Measurements from ENCODE around the gene ALDH1L2. TPM values are rescaled to one million over a fixed set of nuclear protein-coding genes. Genes with fewer than 3 reads are reported as not detected.

ALDH1L2 gene
- 1 to 10 TPM; 1.3 to 2.2 TPM for total RNA-seq

- H3K27ac ChIP-seq = peak within 1 kb of the TSS; percentile 33
- no peaks in the 10 kb centered on the region for H3K9me3 ChIP-seq
- no peaks in the 10 kb centered on the region for H3K36me3 ChIP-seq
- peaks cover 8% of the 10 kb centered on the region for H3K4me1 ChIP-seq
- DNase-seq = peak; percentile 88
- H3K9ac ChIP-seq (ENCODE audit: low read depth in 2 of 2, low read length in 2 of 2) = peak within 1 kb of the TSS; percentile 32 to 43
- TF ChIP-seq CTCF (IDR thresholded peaks at IDR 0.05) = no peak
- H3K27me3 ChIP-seq = no peaks in the 10 kb centered on the region
- H3K4me3 ChIP-seq = peak within 1 kb of the TSS; percentile 51
- intact Hi-C loops (cut with DNase I) = no loop called here
Observed at GRCh38 chr12:105084251-105085250, at the start of gene ALDH1L2. Gene ALDH1L2 (minus strand): TSS chr12:105084458. CDS start chr12:105084436, 22 bp downstream.

- intact Hi-C loops (cut with DNase I) = no loop called here
- no peak overlapping the region for H3K9ac ChIP-seq (ENCODE audit: low read depth in 2 of 2, low read length in 2 of 2)
- no peak overlapping the region for H3K27ac ChIP-seq
- no peak overlapping the region for H3K4me3 ChIP-seq
- no peak for TF ChIP-seq CTCF (IDR thresholded peaks at IDR 0.05)
- no peak for DNase-seq
- H3K36me3 ChIP-seq = peaks cover 32% of the 10 kb centered on the region
- H3K27me3 ChIP-seq = no peaks in the 10 kb centered on the region
- H3K4me1 ChIP-seq = no peaks in the 10 kb centered on the region
- H3K9me3 ChIP-seq = no peaks in the 10 kb centered on the region
Observed at GRCh38 chr12:105120551-105120950, 36.3 kb upstream of the ALDH1L2 start.

DNA sequence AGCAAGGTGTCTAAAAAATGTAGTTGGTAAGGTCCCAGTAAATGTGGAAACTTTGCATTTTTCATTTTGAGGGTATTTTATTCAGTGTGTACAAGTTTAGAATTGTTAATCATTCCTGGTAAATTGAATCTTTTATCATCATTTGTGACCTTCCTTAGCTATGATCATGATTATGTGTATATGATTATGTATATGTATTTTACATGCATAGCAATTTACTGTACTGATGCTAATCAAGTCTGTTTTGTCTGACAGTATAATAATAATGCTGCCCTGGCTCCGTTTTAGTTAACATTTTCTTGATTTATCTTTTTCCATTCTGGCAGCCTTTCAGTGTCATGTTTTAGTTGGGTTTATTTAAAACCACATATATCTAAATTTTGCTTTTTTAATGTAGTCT is 32.7 kb upstream of the ALDH1L2 start:
- H3K9me3 ChIP-seq = no peaks in the 10 kb centered on the region
- H3K4me1 ChIP-seq = peaks cover 6% of the 10 kb centered on the region
- no peak overlapping the region for H3K9ac ChIP-seq (ENCODE audit: low read depth in 2 of 2, low read length in 2 of 2)
- H3K27ac ChIP-seq = no peak overlapping the region
- H3K27me3 ChIP-seq = no peaks in the 10 kb centered on the region
- no peak for DNase-seq
- H3K36me3 ChIP-seq = peaks cover 24% of the 10 kb centered on the region
- no peak overlapping the region for H3K4me3 ChIP-seq
- intact Hi-C loops (cut with DNase I) = loop anchor here (5.0 kb wide), 1 partner anchor 40 kb away; no protein-coding TSS in a partner anchor
- TF ChIP-seq CTCF (IDR thresholded peaks at IDR 0.05) = no peak

- Histone ChIP-seq H3K27me3 (no peaks in the 10 kb centered on the region), H3K36me3 (peaks cover 12% of the 10 kb centered on the region), H3K27ac (no peak overlapping the region), H3K4me3 (no peak overlapping the region), H3K4me1 (peaks cover 7% of the 10 kb centered on the region), H3K9ac (ENCODE audit: low read depth in 2 of 2, low read length in 2 of 2) (no peak overlapping the region), H3K9me3 (no peaks in the 10 kb centered on the region)
- no peak for TF ChIP-seq CTCF (IDR thresholded peaks at IDR 0.05)
- no peak for DNase-seq
- intact Hi-C loops (cut with DNase I) = no loop called here
Observed at GRCh38 chr12:105113094-105113493, 28.8 kb upstream of the ALDH1L2 start.

- no peaks in the 10 kb centered on the region for H3K9me3 ChIP-seq
- H3K36me3 ChIP-seq = no peaks in the 10 kb centered on the region
- H3K4me1 ChIP-seq = peaks cover 7% of the 10 kb centered on the region
- intact Hi-C loops (cut with DNase I) = no loop called here
- no peak overlapping the region for H3K4me3 ChIP-seq
- no peak overlapping the region for H3K9ac ChIP-seq (ENCODE audit: low read depth in 2 of 2, low read length in 2 of 2)
- no peak for TF ChIP-seq CTCF (IDR thresholded peaks at IDR 0.05)
- no peak overlapping the region for H3K27ac ChIP-seq
- DNase-seq = no peak
- no peaks in the 10 kb centered on the region for H3K27me3 ChIP-seq
Observed at GRCh38 chr12:105110851-105111250, 26.6 kb upstream of the ALDH1L2 start.

Data from colonic mucosa (tissue), 4 donors.